ENCODE data around the gene SLC51B. TPM values are rescaled to one million over a fixed set of nuclear protein-coding genes. Genes with fewer than 3 reads are reported as not detected.

SLC51B gene
- total and polyA plus RNA-seq, 9 of the 15 experiments (the other 6 are each of a cell fraction or from before 2014, with no cell fraction given) = not detected

DNA sequence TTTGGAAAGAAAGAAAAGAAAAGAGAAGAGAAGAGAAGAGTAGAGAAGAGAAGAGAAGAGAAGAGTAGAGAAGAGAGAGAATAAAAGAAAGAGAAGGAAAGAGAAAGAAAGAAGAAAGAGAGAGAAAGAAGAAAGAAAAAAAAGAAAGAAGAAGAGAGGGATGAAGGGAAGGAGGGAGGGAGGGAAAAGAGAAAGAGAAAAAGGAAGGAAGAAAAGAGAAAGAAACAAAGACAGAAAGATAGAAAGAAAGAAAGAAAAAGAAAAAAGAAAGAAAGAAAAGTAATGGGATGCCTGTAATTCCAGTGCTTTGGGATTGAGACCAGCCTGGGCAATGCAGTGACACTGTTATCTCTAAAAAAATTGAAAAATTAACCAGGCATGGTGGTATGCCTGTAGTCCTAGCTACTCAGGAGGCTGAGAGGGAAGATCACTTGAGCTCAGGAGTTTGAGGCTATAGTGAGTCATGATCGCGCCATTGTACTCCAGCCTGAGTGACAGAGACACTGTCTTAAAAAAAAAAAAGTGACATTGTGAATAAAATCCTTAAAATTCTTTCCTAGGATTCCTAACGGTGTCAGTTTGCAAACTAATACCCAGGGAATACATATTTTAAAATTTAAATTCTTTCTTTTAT lies 20.9 kb downstream of the SLC51B start (continued):
- TF ChIP-seq, protein P1, sequence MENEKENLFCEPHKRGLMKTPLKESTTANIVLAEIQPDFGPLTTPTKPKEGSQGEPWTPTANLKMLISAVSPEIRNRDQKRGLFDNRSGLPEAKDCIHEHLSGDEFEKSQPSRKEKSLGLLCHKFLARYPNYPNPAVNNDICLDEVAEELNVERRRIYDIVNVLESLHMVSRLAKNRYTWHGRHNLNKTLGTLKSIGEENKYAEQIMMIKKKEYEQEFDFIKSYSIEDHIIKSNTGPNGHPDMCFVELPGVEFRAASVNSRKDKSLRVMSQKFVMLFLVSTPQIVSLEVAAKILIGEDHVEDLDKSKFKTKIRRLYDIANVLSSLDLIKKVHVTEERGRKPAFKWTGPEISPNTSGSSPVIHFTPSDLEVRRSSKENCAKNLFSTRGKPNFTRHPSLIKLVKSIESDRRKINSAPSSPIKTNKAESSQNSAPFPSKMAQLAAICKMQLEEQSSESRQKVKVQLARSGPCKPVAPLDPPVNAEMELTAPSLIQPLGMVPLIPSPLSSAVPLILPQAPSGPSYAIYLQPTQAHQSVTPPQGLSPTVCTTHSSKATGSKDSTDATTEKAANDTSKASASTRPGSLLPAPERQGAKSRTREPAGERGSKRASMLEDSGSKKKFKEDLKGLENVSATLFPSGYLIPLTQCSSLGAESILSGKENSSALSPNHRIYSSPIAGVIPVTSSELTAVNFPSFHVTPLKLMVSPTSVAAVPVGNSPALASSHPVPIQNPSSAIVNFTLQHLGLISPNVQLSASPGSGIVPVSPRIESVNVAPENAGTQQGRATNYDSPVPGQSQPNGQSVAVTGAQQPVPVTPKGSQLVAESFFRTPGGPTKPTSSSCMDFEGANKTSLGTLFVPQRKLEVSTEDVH (IDR thresholded peaks at IDR 0.05; ENCODE audit: low read depth, partially characterized antibody) = no peak
- TF ChIP-seq FOSL1 (tag; conservative IDR thresholded peaks at IDR 0.05) = 0 out of 2 replicates have a peak, but pooled peaks have one; percentile 39
- TF ChIP-seq, protein P2, sequence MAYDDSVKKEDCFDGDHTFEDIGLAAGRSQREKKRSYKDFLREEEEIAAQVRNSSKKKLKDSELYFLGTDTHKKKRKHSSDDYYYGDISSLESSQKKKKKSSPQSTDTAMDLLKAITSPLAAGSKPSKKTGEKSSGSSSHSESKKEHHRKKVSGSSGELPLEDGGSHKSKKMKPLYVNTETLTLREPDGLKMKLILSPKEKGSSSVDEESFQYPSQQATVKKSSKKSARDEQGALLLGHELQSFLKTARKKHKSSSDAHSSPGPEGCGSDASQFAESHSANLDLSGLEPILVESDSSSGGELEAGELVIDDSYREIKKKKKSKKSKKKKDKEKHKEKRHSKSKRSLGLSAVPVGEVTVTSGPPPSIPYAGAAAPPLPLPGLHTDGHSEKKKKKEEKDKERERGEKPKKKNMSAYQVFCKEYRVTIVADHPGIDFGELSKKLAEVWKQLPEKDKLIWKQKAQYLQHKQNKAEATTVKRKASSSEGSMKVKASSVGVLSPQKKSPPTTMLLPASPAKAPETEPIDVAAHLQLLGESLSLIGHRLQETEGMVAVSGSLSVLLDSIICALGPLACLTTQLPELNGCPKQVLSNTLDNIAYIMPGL (CRISPR knock-in tag; IDR thresholded peaks at IDR 0.05) = no peak

DNA sequence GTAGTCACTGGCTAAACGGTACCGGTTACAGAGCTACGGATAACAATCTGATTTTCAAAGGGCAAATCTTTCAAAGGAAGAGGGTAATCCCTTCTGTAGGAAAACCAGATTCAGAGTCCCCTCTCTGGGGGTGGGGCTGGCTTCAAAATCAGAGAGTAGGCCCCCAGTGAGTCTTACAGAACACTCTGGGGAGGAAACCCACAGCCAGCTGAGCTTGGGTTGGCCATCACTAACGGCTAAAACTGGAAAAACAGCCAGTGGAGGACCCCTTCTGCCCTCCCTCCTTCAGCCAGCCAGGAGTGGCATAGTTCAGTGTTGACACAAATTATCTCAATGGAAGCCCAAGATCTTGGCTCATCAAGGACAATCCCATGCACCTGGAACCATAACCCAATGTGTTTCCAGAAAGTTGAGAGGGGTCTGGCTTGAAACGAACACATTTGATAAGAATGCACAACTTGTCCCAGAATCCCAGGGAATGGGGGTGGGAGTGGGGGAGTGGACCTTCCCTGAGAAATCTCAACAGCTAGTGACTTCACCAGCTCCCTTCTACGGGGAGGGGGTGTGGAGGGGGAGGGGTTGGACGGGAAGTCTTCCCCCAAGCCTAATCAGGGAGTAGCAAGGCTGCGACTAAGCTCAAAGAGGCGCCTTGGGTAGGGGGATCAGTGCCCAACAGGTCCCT lies 21.6 kb downstream of the SLC51B start:
- Histone ChIP-seq H3K27me3 (ENCODE audit: control insufficient read depth in 2 of 2, insufficient read depth in 2 of 2, low read length in 2 of 2) (peaks cover 31 to 62% of the 10 kb centered on the region in 2 experiments), H3K9me1 (ENCODE audit: control insufficient read depth, insufficient read depth, low read length) (no peaks in the 10 kb centered on the region), H3K4me3 (no peak overlapping the region), H3K9ac (ENCODE audit: insufficient read depth in 1 of 2, low read depth in 2 of 2, low read length in 2 of 2) (no peak overlapping the region), H3K4me1 (replicated peaks in 1 of 2; ENCODE audit: control insufficient read depth in 2 of 2, insufficient read depth in 2 of 2, low read length in 2 of 2) (peaks cover 0 to 10% of the 10 kb centered on the region in 2 experiments; a peak in 1 of 5 replicates), H3K79me2 (ENCODE audit: control insufficient read depth, insufficient read depth, low read length) (no peaks in the 10 kb centered on the region), H3K27ac (ENCODE audit: extremely low read depth, low read depth, low read length) (no peak overlapping the region), H4K20me1 (replicated peaks; ENCODE audit: control insufficient read depth, insufficient read depth, low read length) (peaks cover 3% of the 10 kb centered on the region; the same call in 1 of the 2 replicates), H2AFZ (ENCODE audit: low read depth, low read length) (no peak overlapping the region), H3K9me3 (replicated peaks; ENCODE audit: control insufficient read depth, insufficient read depth, low read depth, low read length) (no peaks in the 10 kb centered on the region), H3K36me3 (ENCODE audit: control insufficient read depth, insufficient read depth, low read length) (no peaks in the 10 kb centered on the region), H3K4me2 (ENCODE audit: insufficient read depth, low read length) (no peak overlapping the region)
- CTCF ChIA-PET (ENCODE audit: low intra/inter-chr PET ratio) = no interaction called here
- FAIRE-seq = no peak
- no peak for DNase-seq (ENCODE audit: extremely low read depth in 1 of 4, low spot score in 3 of 4)
- no peak for ATAC-seq
- WGBS (ENCODE audit: insufficient coverage, low coverage, missing lambda C conversion rate) = 14% methylated on average over 5 of the region's 9 CpGs
- intact Hi-C loops (cut with micrococcal nuclease) = no loop called here
- POLR2A ChIA-PET = interaction anchor here (0.6 to 1.3 kb wide), 5 partner anchors 9 to 238 kb away, joined by 3 to 4 read pairs (median 3); partner anchors contain the start of gene RNU5B-1
- in situ Hi-C loops (cut with MboI) = no loop called here
- BruUV-seq (replicated peaks) = no TSS peak
- TF ChIP-seq ZFP36 (IDR thresholded peaks at IDR 0.05; ENCODE audit: low read depth, low read length, partially characterized antibody) (no peak), PCBP2 (IDR thresholded peaks at IDR 0.05; ENCODE audit: low read depth, low read length, poor library complexity, severe bottlenecking) (no peak)
